Esophagus muscularis mucosa (tissue), 4 donors: ENCODE measurements around the gene TSPAN15.

Experiments used
- CTCF ChIP-seq, 3 experiments: fragments of 200-600 bp in 2 of 3; fragments of 450-650 bp in 1 of 3; sonication (generic) in 2 of 3; IDR thresholded peaks; one replicate each; pipeline ENCODE4 v1.5.1; 2017 to 2019; ENCODE audit warnings: antibody characterized with exemption in 3 of 3, mild to moderate bottlenecking in 2 of 3, moderate library complexity in 1 of 3
- EP300 ChIP-seq: sonication (generic); formaldehyde crosslinking; IDR thresholded peaks from one replicate; pipeline ENCODE4 v1.6.1; 2017; ENCODE audit warnings: antibody characterized with exemption
- POLR2AphosphoS5 ChIP-seq, 2 donors: sonication (generic); formaldehyde crosslinking; IDR thresholded peaks; one replicate each; pipeline ENCODE4 v1.6.1; 2017; ENCODE audit warnings: antibody characterized with exemption in 2 of 2

GRCh38 chr10:69425041-69425440, 26.2 kb upstream of the TSPAN15 start:
- TF ChIP-seq CTCF (IDR thresholded peaks at IDR 0.05) (no peak), EP300 (no peak), POLR2AphosphoS5 (IDR thresholded peaks at IDR 0.05) (no peak)
